Activated T-helper 9 cell treated with anti-CD3 and anti-CD28 coated beads, Interleukin-2, amount 50 U/mL, for 16 hours (primary cell): ENCODE data around the gene CCDC159.

Source experiments
- DNase-seq: peaks from one replicate; pipeline ENCODE4 v3.0.0-alpha.2; 2020; ENCODE audit warnings: low read depth

Gene CCDC159

DNA sequence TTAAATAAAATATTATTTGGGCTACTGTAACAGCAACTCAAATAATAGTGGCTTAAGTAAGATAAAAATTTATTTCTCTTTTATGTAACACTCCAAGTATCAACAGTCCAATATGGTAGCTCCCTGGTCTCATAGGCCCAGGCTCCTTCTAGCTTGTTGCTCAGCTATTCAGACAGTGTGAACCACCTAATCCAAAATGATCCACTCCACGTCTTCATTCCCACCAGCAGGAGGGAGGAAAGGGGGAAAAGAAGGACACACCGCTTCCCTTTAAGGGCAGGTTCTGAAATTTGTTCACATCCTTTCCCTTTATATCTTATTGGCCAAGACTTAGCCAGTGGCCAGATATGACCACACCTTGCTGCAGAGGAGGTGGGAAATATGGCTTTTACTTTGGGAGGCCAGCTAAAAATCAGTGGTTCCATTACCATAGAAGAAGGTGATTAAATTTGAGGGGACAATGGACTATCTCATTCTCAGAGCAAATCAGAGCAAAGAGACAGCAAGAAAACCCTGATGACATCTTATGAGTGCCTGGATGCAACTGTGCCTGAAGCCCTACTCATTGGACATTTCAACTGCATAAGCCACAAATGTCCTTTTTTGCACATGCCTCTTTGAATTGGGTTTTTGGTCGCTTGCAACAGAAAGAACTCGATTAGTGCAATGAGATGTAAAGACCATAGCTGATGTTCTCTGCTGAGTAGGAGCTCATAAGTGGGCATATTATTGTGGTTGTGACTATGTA is 44.8 kb downstream of the CCDC159 start:
- DNase-seq, result no peak

DNA sequence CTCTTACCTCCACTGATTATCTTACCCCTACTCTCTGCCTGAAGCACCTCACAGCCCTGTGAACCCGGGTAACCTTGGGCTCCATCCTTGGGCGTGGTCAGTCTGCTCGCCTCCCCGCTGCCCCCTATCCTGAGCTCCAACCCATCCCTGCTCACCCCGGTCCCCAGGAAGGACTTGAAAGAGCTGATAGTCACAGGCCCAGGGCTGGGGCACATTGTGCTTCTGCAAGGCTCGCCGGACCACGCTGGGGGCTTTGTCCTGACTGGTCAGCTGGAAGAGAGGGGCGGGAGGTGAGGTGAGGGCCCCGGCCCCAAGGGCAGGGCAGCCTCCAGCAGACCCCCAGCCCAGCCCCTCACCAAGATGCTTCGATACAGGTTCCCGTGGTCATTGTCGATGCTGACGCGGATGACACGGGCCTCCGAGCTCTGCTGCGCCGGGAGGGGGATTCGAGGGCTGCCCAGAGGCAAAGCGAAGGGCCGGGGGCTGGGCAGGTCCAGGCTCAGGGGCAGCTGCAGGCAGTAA is 50.8 kb downstream of the CCDC159 start:
- no peak for DNase-seq

DNA sequence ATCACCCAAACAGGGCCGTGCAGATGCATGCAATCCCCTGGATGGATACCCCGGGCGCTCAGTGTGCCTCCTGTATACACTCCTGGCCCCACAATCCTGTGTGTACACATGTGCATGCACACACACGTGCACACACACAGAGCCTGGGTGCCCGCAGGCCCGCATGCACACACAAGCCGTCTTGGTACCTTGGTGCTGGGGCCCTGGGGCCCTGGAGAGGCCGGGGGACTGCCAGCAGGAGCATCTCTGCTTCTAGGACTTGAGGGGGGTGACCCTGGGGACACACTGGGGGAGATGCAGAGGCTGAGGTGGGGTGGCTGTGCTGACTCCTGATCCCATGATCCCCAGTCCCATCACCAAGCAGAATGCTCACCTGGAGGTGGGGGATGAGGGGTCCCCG is 53.3 kb downstream of the CCDC159 start:
- no peak for DNase-seq

DNA sequence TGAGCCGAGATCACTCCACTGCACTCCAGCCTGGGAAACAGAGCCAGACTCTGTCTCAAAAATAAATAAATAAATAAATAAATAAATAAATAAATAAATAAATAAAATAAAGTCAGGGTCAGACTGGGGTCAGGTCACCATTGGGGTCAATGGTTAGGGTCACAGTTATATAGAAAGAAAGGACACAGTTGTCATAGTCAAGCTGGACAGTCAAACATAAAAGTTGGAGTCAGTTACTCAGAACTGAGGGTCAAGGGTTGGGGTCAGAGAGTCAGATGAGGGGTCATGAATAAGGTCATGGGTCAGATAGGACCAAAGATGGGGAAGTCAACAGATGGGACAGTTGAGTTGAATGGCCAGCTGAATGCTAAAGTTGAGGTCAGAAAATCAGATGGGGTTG is 54.5 kb downstream of the CCDC159 start:
- no peak for DNase-seq

DNA sequence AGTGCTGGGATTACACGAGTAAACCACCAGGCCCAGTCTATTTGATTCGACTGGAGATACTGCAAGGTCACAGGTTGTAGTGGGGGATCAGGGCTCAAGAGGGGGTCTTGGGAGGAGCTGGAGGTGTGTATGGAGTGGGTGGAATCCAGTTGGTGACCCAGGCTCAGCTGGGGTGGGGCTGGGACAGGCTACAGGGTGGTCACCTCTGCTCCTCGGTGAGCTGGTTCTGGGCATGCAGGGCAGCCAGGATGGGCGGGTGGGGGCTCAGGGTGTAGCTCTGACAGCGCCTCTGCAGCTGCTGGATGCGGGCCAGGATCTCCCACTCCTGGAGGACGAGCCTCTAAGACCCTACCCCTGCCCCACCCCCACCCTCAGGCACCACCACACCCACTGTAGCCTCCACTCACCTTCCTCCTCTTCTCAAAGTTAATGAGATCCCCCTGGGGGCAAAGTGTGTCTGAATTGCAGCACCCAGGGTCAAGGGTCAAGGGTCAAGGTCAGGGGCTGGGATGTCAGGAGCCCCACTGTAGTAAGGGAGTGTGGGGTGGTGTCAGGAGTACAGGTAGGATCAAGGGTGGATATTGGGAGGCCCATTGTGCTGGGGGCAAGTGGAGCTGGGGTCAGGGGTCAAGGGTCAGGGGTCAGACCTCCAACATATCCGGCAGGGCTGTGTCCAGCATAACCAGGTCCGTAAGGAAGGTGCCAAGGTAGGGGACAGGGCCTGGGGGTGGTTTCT is 55.7 kb downstream of the CCDC159 start:
- no peak for DNase-seq
